ENCODE measurements around the gene EPHA4.

The EPHA4 gene

GRCh38 chr2:221465776-221466175, 106.3 kb downstream of the EPHA4 start:
- DNase-seq: no peak

GRCh38 chr2:221464971-221465370, 107.1 kb downstream of the EPHA4 start:
- no peak for DNase-seq

- no peak for DNase-seq
Observed at GRCh38 chr2:221463241-221463896, 108.7 kb downstream of the EPHA4 start.

- no peak for DNase-seq
Observed at GRCh38 chr2:221461901-221462300, 110.2 kb downstream of the EPHA4 start.

GRCh38 chr2:221460136-221460535, 112.0 kb downstream of the EPHA4 start:
- DNase-seq: no peak

- no peak for DNase-seq
Observed at GRCh38 chr2:221458578-221458977, 113.5 kb downstream of the EPHA4 start.

- no peak for DNase-seq
Observed at GRCh38 chr2:221455214-221455613, 116.9 kb downstream of the EPHA4 start.

- no peak for DNase-seq
Observed at GRCh38 chr2:221454459-221455105, 117.5 kb downstream of the EPHA4 start.

GRCh38 chr2:221451862-221452788, 120.0 kb downstream of the EPHA4 start:
- DNase-seq: no peak

GRCh38 chr2:221450280-221450679, 121.8 kb downstream of the EPHA4 start:
- no peak for DNase-seq

- no peak for DNase-seq
Observed at GRCh38 chr2:221449406-221449805, 122.7 kb downstream of the EPHA4 start.

GRCh38 chr2:221448844-221449390, 123.2 kb downstream of the EPHA4 start:
- DNase-seq: no peak

GRCh38 chr2:221448057-221448843, 123.9 kb downstream of the EPHA4 start:
- DNase-seq: no peak

GRCh38 chr2:221447310-221447709, 124.8 kb downstream of the EPHA4 start:
- no peak for DNase-seq

- DNase-seq: no peak
Observed at GRCh38 chr2:221446140-221446539, 126.0 kb downstream of the EPHA4 start.

GRCh38 chr2:221444106-221444505, 128.0 kb downstream of the EPHA4 start:
- DNase-seq: no peak

- DNase-seq: no peak
Observed at GRCh38 chr2:221443645-221444044, 128.5 kb downstream of the EPHA4 start.

- no peak for DNase-seq
Observed at GRCh38 chr2:221442128-221442527, 130.0 kb downstream of the EPHA4 start.

- DNase-seq: no peak
Observed at GRCh38 chr2:221439761-221440479, 132.2 kb downstream of the EPHA4 start.

GRCh38 chr2:221437056-221437455, 135.0 kb downstream of the EPHA4 start:
- no peak for DNase-seq

GRCh38 chr2:221435171-221435570, 136.9 kb downstream of the EPHA4 start:
- no peak for DNase-seq

GRCh38 chr2:221434142-221434541, 138.0 kb downstream of the EPHA4 start:
- DNase-seq: no peak
